ENCODE measurements around the gene AGAP3.

The AGAP3 gene

GRCh38 chr7:151121380-151122170 is 35.3 kb downstream of the AGAP3 start:
- H3K27ac ChIP-seq = no peak overlapping the region
- TF ChIP-seq ZFX (IDR thresholded peaks at IDR 0.05) = no peak
- TF ChIP-seq CTCF (conservative IDR thresholded peaks at IDR 0.05) = no peak

GRCh38 chr7:151122276-151122675 is 36.0 kb downstream of the AGAP3 start:
- TF ChIP-seq CTCF (conservative IDR thresholded peaks at IDR 0.05) = no peak
- TF ChIP-seq ZFX (IDR thresholded peaks at IDR 0.05) = no peak
- no peak overlapping the region for H3K27ac ChIP-seq

- no peak for TF ChIP-seq ZFX (IDR thresholded peaks at IDR 0.05)
- no peak for TF ChIP-seq CTCF (conservative IDR thresholded peaks at IDR 0.05)
- no peak overlapping the region for H3K27ac ChIP-seq
These were observed 36.5 kb downstream of the AGAP3 start for GRCh38 chr7:151122796-151123157.

GRCh38 chr7:151123158-151123821 is 37.0 kb downstream of the AGAP3 start:
- no peak overlapping the region for H3K27ac ChIP-seq
- no peak for TF ChIP-seq ZFX (IDR thresholded peaks at IDR 0.05)
- TF ChIP-seq CTCF (conservative IDR thresholded peaks at IDR 0.05) = 0 out of 2 replicates have a peak, but pooled peaks have one; percentile 41

GRCh38 chr7:151123822-151124464 is 37.7 kb downstream of the AGAP3 start:
- TF ChIP-seq CTCF (conservative IDR thresholded peaks at IDR 0.05) (peak; percentile 100), ZFX (IDR thresholded peaks at IDR 0.05) (no peak)

GRCh38 chr7:151124481-151124880 is 38.2 kb downstream of the AGAP3 start:
- no peak for TF ChIP-seq CTCF (conservative IDR thresholded peaks at IDR 0.05)
- no peak for TF ChIP-seq ZFX (IDR thresholded peaks at IDR 0.05)

More at GRCh38 chr7:151123822-151124464, 37.7 kb downstream of the AGAP3 start:
- peak overlapping the region; percentile 75 for H3K27ac ChIP-seq

GRCh38 chr7:151124899-151125399 is 38.7 kb downstream of the AGAP3 start:
- TF ChIP-seq ZFX (IDR thresholded peaks at IDR 0.05) = no peak
- no peak for TF ChIP-seq CTCF (conservative IDR thresholded peaks at IDR 0.05)
- peak overlapping the region; percentile 75 for H3K27ac ChIP-seq

More at GRCh38 chr7:151124481-151124880, 38.2 kb downstream of the AGAP3 start:
- H3K27ac ChIP-seq = peak overlapping the region; percentile 75

Measured in C4-2B (cell line).